Vagina (tissue), 2 donors: ENCODE data around the gene ARL17B.
"Not testable (repeated sequence)": the region's sequence is repeated elsewhere in the genome, so short reads cannot be mapped to it uniquely, and the experiment has no call there.

ENCODE experiments used
- CTCF ChIP-seq, 3 experiments: fragments of 450-650 bp in 2 of 3; fragments of 200-600 bp in 1 of 3; sonication (generic) in 1 of 3; IDR thresholded peaks; one replicate each; pipeline ENCODE4 v1.5.1; 2017 to 2019; ENCODE audit warnings: antibody characterized with exemption in 3 of 3, mild to moderate bottlenecking in 2 of 3, moderate library complexity in 2 of 3
- POLR2A ChIP-seq, 2 donors: fragments of 450-650 bp; IDR thresholded peaks; one replicate each; pipeline ENCODE4 v1.6.1; 2017; ENCODE audit warnings: antibody characterized with exemption in 2 of 2, mild to moderate bottlenecking in 2 of 2, moderate library complexity in 2 of 2
- POLR2AphosphoS5 ChIP-seq, 2 donors: sonication (generic); formaldehyde crosslinking; IDR thresholded peaks; one replicate each; pipeline ENCODE4 v1.9.0; 2017; ENCODE audit warnings: antibody characterized with exemption in 2 of 2, mild to moderate bottlenecking in 2 of 2, low read depth in 1 of 2; ENCODE audit not compliant: insufficient read depth in 1 of 2

DNA sequence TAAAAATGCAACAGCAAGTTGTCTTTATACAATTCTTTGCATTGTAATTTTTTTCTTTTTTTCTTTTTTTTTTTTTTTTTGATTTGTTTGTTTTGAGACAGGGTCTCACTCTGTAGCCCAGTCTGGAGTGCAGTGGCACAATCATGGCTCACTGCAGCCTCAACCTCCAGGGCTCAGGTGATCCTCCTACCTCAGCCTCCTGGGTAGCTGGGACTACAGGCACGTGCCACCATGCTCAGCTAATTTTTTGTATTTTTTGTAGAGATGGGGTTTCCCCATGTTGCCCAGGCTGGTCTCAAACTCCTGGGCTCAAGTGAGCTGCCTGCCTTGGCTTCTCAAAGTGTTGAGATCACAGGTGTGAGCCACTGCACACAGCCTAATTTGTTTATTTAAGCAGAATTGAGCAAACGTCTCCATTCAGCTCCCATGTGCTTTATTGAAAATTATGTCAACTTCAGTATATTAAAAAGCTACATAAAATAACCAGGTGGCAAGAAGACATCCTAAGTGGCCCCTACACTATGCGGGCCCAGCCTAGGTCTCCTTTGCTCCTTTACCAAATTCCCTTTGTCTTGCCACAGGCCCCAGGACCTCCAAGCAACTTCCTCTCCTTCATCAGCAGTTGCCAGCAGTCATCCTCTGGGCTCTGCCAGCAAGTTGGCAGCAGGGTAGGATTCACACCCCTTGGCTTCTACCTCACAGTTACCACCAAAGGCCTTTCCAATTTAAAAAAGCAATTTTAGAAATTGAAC lies 84.7 kb downstream of the ARL17B start:
- not testable (repeated sequence) for TF ChIP-seq POLR2AphosphoS5 (IDR thresholded peaks at IDR 0.05; ENCODE audit: insufficient read depth in 1 of 2, low read depth in 1 of 2); CTCF (IDR thresholded peaks at IDR 0.05); POLR2A (IDR thresholded peaks at IDR 0.05)
